Smooth muscle cell (in vitro differentiated cells): ENCODE measurements around the gene LIPK. TPM values are rescaled to one million over a fixed set of nuclear protein-coding genes. Genes with fewer than 3 reads are reported as not detected.
"Not testable (repeated sequence)": the region's sequence is repeated elsewhere in the genome, so short reads cannot be mapped to it uniquely, and the experiment has no call there.

Experiments used
- DNase-seq: peaks from one replicate; lab custom pipeline; 2025; ENCODE audit not compliant: unreplicated experiment; lab: John Stamatoyannopoulos, UW
- H2AFZ ChIP-seq: fragments of 200-600 bp; sonication (generic); 2 replicates; pipeline ENCODE4 v1.6.0; 2016; ENCODE audit warnings: antibody characterized with exemption, low read depth, mild to moderate bottlenecking
- H3F3A ChIP-seq: fragments of 200-600 bp; sonication (generic); 2 replicates; pipeline ENCODE4 v1.6.0; 2017; ENCODE audit warnings: antibody characterized with exemption, low read depth
- H3K27ac ChIP-seq: fragments of 200-600 bp; sonication (generic); 2 replicates; pipeline ENCODE4 v1.5.1; 2016; ENCODE audit warnings: low read depth, mild to moderate bottlenecking
- H3K27me3 ChIP-seq: fragments of 200-600 bp; sonication (generic); 2 replicates; pipeline ENCODE4 v1.6.1; 2016; ENCODE audit warnings: low read depth, mild to moderate bottlenecking
- H3K36me3 ChIP-seq: fragments of 200-600 bp; sonication (generic); 2 replicates; pipeline ENCODE4 v1.5.1; 2016; ENCODE audit warnings: low read depth
- H3K4me1 ChIP-seq: fragments of 200-600 bp; sonication (generic); 2 replicates; pipeline ENCODE4 v1.5.1; 2016; ENCODE audit warnings: low read depth
- H3K4me2 ChIP-seq: fragments of 200-600 bp; sonication (generic); 2 replicates; pipeline ENCODE4 v1.6.0; 2016; ENCODE audit warnings: mild to moderate bottlenecking
- H3K4me3 ChIP-seq: fragments of 200-600 bp; sonication (generic); 2 replicates; pipeline ENCODE4 v1.5.1; 2016; ENCODE audit warnings: mild to moderate bottlenecking
- H3K79me2 ChIP-seq: fragments of 200-600 bp; sonication (generic); 2 replicates; pipeline ENCODE4 v1.6.0; 2016; ENCODE audit warnings: low read depth, mild to moderate bottlenecking
- H3K9ac ChIP-seq: fragments of 200-600 bp; sonication (generic); 2 replicates; pipeline ENCODE4 v1.6.0; 2016; ENCODE audit warnings: low read depth
- H3K9me3 ChIP-seq: fragments of 200-600 bp; sonication (generic); replicated peaks from 2 replicates; pipeline ENCODE4 v1.5.1; 2016; ENCODE audit warnings: low read depth
- H4K20me1 ChIP-seq: fragments of 200-600 bp; sonication (generic); 2 replicates; pipeline ENCODE4 v1.6.0; 2016; ENCODE audit warnings: low read depth
- CTCF ChIP-seq: fragments of 200-600 bp; sonication (generic); IDR thresholded peaks from 2 replicates; pipeline ENCODE4 v1.5.1; 2017; ENCODE audit warnings: borderline replicate concordance, mild to moderate bottlenecking, antibody characterized with exemption; ENCODE audit not compliant: insufficient read depth, poor library complexity, severe bottlenecking
- WGBS: methylation state at CpG from one replicate; pipeline ENCODE4 v1.1.7; 2016; ENCODE audit warnings: low lambda C conversion rate; 5-methylcytosine and 5-hydroxymethylcytosine counted together
- polyA plus RNA-seq: library from polyadenylated mRNA; unstranded; fragments of >200 nt; fragmentation: Nextera tagmentation; extraction: Ambion mirVana; gene quantifications from 2 replicates; pipeline ENCODE4 v1.2.1, GENCODE V29; 2016
- total RNA-seq: library from RNA; depleted of rRNA; stranded (reverse); fragments of >200 nt; gene quantifications from 2 replicates; pipeline ENCODE4 v1.2.3, GENCODE V29; 2014

Gene LIPK
- total and polyA plus RNA-seq, 2 experiments from 2014 or later = 0.18 TPM; not detected in 1

GRCh38 chr10:88661018-88661417, 45.0 kb upstream of the LIPK start:
- no peaks in the 10 kb centered on the region for H3K9me3 ChIP-seq
- H3K4me3 ChIP-seq = no peak overlapping the region
- no peaks in the 10 kb centered on the region for H3K79me2 ChIP-seq
- H3K27me3 ChIP-seq = peaks cover 11% of the 10 kb centered on the region
- DNase-seq = no peak
- no peak overlapping the region for H3K27ac ChIP-seq
- H3K9ac ChIP-seq = no peak overlapping the region
- no peaks in the 10 kb centered on the region for H3K4me1 ChIP-seq
- H3F3A ChIP-seq = no peaks in the 10 kb centered on the region
- H3K36me3 ChIP-seq = no peaks in the 10 kb centered on the region
- no peaks in the 10 kb centered on the region for H4K20me1 ChIP-seq
- TF ChIP-seq CTCF = no peak
- H2AFZ ChIP-seq = no peak overlapping the region
- H3K4me2 ChIP-seq = no peak overlapping the region

- Histone ChIP-seq H3K9ac (no peak overlapping the region), H3K27ac (no peak overlapping the region), H3F3A (no peaks in the 10 kb centered on the region), H3K4me3 (no peak overlapping the region), H3K36me3 (no peaks in the 10 kb centered on the region), H3K9me3 (no peaks in the 10 kb centered on the region), H3K4me2 (no peak overlapping the region), H2AFZ (no peak overlapping the region), H3K27me3 (peaks cover 11% of the 10 kb centered on the region), H3K4me1 (no peaks in the 10 kb centered on the region), H3K79me2 (no peaks in the 10 kb centered on the region), H4K20me1 (no peaks in the 10 kb centered on the region)
- TF ChIP-seq CTCF = no peak
- DNase-seq = no peak
Measured at GRCh38 chr10:88661577-88661976, 44.5 kb upstream of the LIPK start.

GRCh38 chr10:88663153-88663552, 42.9 kb upstream of the LIPK start:
- not testable (repeated sequence) for H3F3A ChIP-seq, H3K27ac ChIP-seq, H3K36me3 ChIP-seq, H3K4me1 ChIP-seq, H4K20me1 ChIP-seq, H3K4me3 ChIP-seq, H2AFZ ChIP-seq, H3K9ac ChIP-seq, H3K79me2 ChIP-seq, H3K9me3 ChIP-seq, DNase-seq, H3K4me2 ChIP-seq
- H3K27me3 ChIP-seq = peaks cover 11% of the 10 kb centered on the region
- 88% methylated on average over 2 of the region's 2 CpGs for WGBS

- Histone ChIP-seq H3K9me3 (no peaks in the 10 kb centered on the region), H3K36me3 (no peaks in the 10 kb centered on the region), H2AFZ (no peak within 1 kb of the TSS), H3K27me3 (peaks cover 17% of the 10 kb centered on the region), H3K4me3 (no peak within 1 kb of the TSS), H4K20me1 (no peaks in the 10 kb centered on the region), H3K27ac (no peak within 1 kb of the TSS), H3F3A (no peaks in the 10 kb centered on the region), H3K4me2 (no peak within 1 kb of the TSS), H3K79me2 (no peaks in the 10 kb centered on the region), H3K4me1 (no peaks in the 10 kb centered on the region), H3K9ac (no peak within 1 kb of the TSS)
- no peak for DNase-seq
- 43% methylated on average over 1 of the region's 1 CpG for WGBS
- no peak for TF ChIP-seq CTCF
Measured at GRCh38 chr10:88664142-88664541, 41.9 kb upstream of the LIPK start, which contains the start of gene LIPF. Gene LIPF, plus strand, starts transcription at chr10:88664442. Its CDS starts 2,856 bp downstream, at chr10:88667298.
